IMR-90 (cell line): ENCODE results near the gene C1orf56. TPM values are rescaled to one million over a fixed set of nuclear protein-coding genes. Genes with fewer than 3 reads are reported as not detected.
A peak's percentile ranks its signal among the peaks of the same experiment; 100 is the strongest.

ENCODE experiments used
- ATAC-seq: fragments of 200-7000 bp; cut with Tn5 transposase; 2 replicates; pipeline ENCODE4 v1.9.1; 2020; ENCODE audit warnings: low read depth, mild to moderate bottlenecking, moderate library complexity
- BruUV-seq: library from RNA; stranded (reverse); fragments of 400-500 nt; replicated peaks from 2 replicates; lab custom pipeline; 2021; lab: Mats Ljungman, UMichigan
- CTCF ChIA-PET: fragments of 300-600 bp; formaldehyde crosslinking; extraction: SDS; loops from one replicate; lab custom pipeline; 2021; ENCODE audit warnings: antibody characterized with exemption; lab: Yijun Ruan, JAX
- POLR2A ChIA-PET: fragments of 300-600 bp; sonication (Branson Sonifier 250); formaldehyde crosslinking; loops from one replicate; lab custom pipeline; 2022; ENCODE audit warnings: antibody characterized with exemption; ENCODE audit not compliant: unreplicated experiment; lab: Charles Lee
- DNase-seq: peaks from one replicate; pipeline ENCODE4 v3.0.0; 2013
- H2AFZ ChIP-seq: replicated peaks from 2 replicates; pipeline ENCODE3; 2013; ENCODE audit warnings: low read length, mild to moderate bottlenecking; ENCODE audit not compliant: poor library complexity
- H2AK5ac ChIP-seq: 2 replicates; pipeline ENCODE4 v1.6.1; 2013; ENCODE audit warnings: low read depth, low read length, inconsistent platforms
- H2AK9ac ChIP-seq: replicated peaks from 2 replicates; pipeline ENCODE3; 2013; ENCODE audit warnings: mild to moderate bottlenecking, low read depth, low read length, moderate library complexity; ENCODE audit not compliant: poor library complexity
- H2BK120ac ChIP-seq: 2 replicates; pipeline ENCODE4 v1.6.1; 2013; ENCODE audit warnings: low read depth, low read length, inconsistent platforms
- H2BK15ac ChIP-seq: 3 replicates; pipeline ENCODE4 v1.6.1; 2013; ENCODE audit warnings: low read depth, low read length, inconsistent platforms
- H2BK20ac ChIP-seq: 2 replicates; pipeline ENCODE4 v1.6.1; 2013; ENCODE audit warnings: low read depth, mild to moderate bottlenecking, inconsistent platforms, low read length, moderate library complexity
- H2BK5ac ChIP-seq: 2 replicates; pipeline ENCODE4 v1.6.1; 2013; ENCODE audit warnings: mild to moderate bottlenecking, low read depth, low read length, inconsistent platforms; ENCODE audit not compliant: poor library complexity, severe bottlenecking
- H3K14ac ChIP-seq: replicated peaks from 2 replicates; pipeline ENCODE4 v1.6.1; 2013; ENCODE audit warnings: low read depth, low read length, inconsistent platforms
- H3K18ac ChIP-seq: 2 replicates; pipeline ENCODE4 v1.6.1; 2013; ENCODE audit warnings: low read depth, low read length, control low read depth
- H3K23ac ChIP-seq: 2 replicates; pipeline ENCODE4 v1.6.1; 2013; ENCODE audit warnings: low read depth, low read length, inconsistent platforms
- H3K27ac ChIP-seq: 2 replicates; pipeline ENCODE4 v1.5.1; 2013; ENCODE audit warnings: mild to moderate bottlenecking, control low read depth, low read length; ENCODE audit not compliant: insufficient read depth
- H3K27me3 ChIP-seq: 2 replicates; pipeline ENCODE4 v1.6.1; 2013; ENCODE audit warnings: low read length; ENCODE audit not compliant: control insufficient read depth, insufficient read depth
- H3K36me3 ChIP-seq: 2 replicates; pipeline ENCODE4 v1.6.1; 2013; ENCODE audit warnings: low read length, mixed read lengths; ENCODE audit not compliant: control insufficient read depth, insufficient read depth
- H3K4ac ChIP-seq: 2 replicates; pipeline ENCODE4 v1.6.1; 2013; ENCODE audit warnings: low read depth, low read length, inconsistent platforms
- H3K4me1 ChIP-seq: 2 replicates; pipeline ENCODE4 v1.6.1; 2013; ENCODE audit warnings: low read length, mixed read lengths; ENCODE audit not compliant: control insufficient read depth, insufficient read depth
- H3K4me2 ChIP-seq: 2 replicates; pipeline ENCODE4 v1.6.1; 2013; ENCODE audit warnings: low read depth, mild to moderate bottlenecking, control low read depth, low read length, moderate library complexity
- H3K4me3 ChIP-seq: 2 replicates; pipeline ENCODE4 v1.5.1; 2013; ENCODE audit warnings: low read depth, mild to moderate bottlenecking, control low read depth, low read length, moderate library complexity; ENCODE audit not compliant: insufficient read depth
- H3K56ac ChIP-seq: 2 replicates; pipeline ENCODE4 v1.6.1; 2013; ENCODE audit warnings: low read length, inconsistent platforms; ENCODE audit not compliant: insufficient read depth; ENCODE audit errors: extremely low read depth
- H3K79me1 ChIP-seq, 2 experiments: 2 replicates each; pipeline ENCODE4 v1.6.1; 2013; ENCODE audit warnings: low read length in 2 of 2, inconsistent platforms in 1 of 2, low read depth in 1 of 2
- H3K9ac ChIP-seq: 2 replicates; pipeline ENCODE4 v1.6.1; 2013; ENCODE audit warnings: low read depth, low read length, control low read depth
- H3K9me1 ChIP-seq: 2 replicates; pipeline ENCODE4 v1.6.1; 2013; ENCODE audit warnings: low read length, inconsistent platforms; ENCODE audit not compliant: insufficient read depth
- H3K9me3 ChIP-seq: 2 replicates; pipeline ENCODE4 v1.6.1; 2013; ENCODE audit warnings: low read length; ENCODE audit not compliant: control insufficient read depth, insufficient read depth
- H4K20me1 ChIP-seq: 2 replicates; pipeline ENCODE4 v1.6.1; 2013; ENCODE audit warnings: low read length, inconsistent platforms; ENCODE audit not compliant: insufficient read depth
- H4K5ac ChIP-seq: 2 replicates; pipeline ENCODE4 v1.6.1; 2013; ENCODE audit warnings: mild to moderate bottlenecking, low read depth, low read length, control low read depth
- H4K8ac ChIP-seq, 2 experiments: 2 replicates each; pipeline ENCODE4 v1.6.1; 2013; ENCODE audit warnings: low read depth in 2 of 2, low read length in 2 of 2, control low read depth in 1 of 2, inconsistent platforms in 1 of 2
- H4K91ac ChIP-seq: 2 replicates; pipeline ENCODE4 v1.6.1; 2013; ENCODE audit warnings: low read depth, low read length, inconsistent platforms; ENCODE audit not compliant: insufficient read depth
- CTCF ChIP-seq: conservative IDR thresholded peaks from 2 replicates; pipeline ENCODE4 v1.5.1; 2012; ENCODE audit warnings: mild to moderate bottlenecking, low read depth, low read length, improper control_type of control experiment
- NFE2L2 ChIP-seq: fragments of 150-350 bp; IDR thresholded peaks from 2 replicates; pipeline ENCODE4 v1.6.1; 2016; ENCODE audit warnings: low read depth, mild to moderate bottlenecking, low read length
- RCOR1 ChIP-seq: IDR thresholded peaks from 2 replicates; pipeline ENCODE4 v1.6.1; 2012; ENCODE audit warnings: mild to moderate bottlenecking, low read length, improper control_type of control experiment; ENCODE audit not compliant: insufficient replicate concordance
- USF2 ChIP-seq: fragments of 150-350 bp; IDR thresholded peaks from 2 replicates; pipeline ENCODE4 v1.6.1; 2017; ENCODE audit warnings: mild to moderate bottlenecking, antibody characterized with exemption, low read length, low read depth
- WGBS, 2 experiments: methylation state at CpG; one replicate each; pipeline versions ENCODE4 v1.1.5 to v1.1.7; 2013; ENCODE audit warnings: missing lambda C conversion rate in 2 of 2; ENCODE audit not compliant: insufficient read length in 1 of 2; ENCODE audit errors: extremely low coverage in 2 of 2; 5-methylcytosine and 5-hydroxymethylcytosine counted together
- dilution Hi-C: fragments of 300-500 bp; cut with HindIII; formaldehyde crosslinking; loops from one replicate; pipeline ENCODE4 v1.14.3; 2018; ENCODE audit warnings: low sequenced_read_pairs; ENCODE audit not compliant: unreplicated experiment
- in situ Hi-C: fragments of 300-500 bp; cut with MboI; formaldehyde crosslinking; loops from 3 replicates; pipeline ENCODE4 v1.14.3; 2019; ENCODE audit warnings: low sequenced_read_pairs, inconsistent platforms, mixed read lengths
- intact Hi-C: fragments of 100-400 bp; cut with micrococcal nuclease; formaldehyde crosslinking; loops from 2 replicates; pipeline ENCODE4 v1.10.0; 2022
- polyA plus RNA-seq, 3 experiments: library from polyadenylated mRNA; depleted of rRNA; stranded (reverse); fragments of >200 nt; gene quantifications; 2 replicates each; pipeline ENCODE4 v1.2.3, GENCODE V29; 2012; ENCODE audit warnings: low replicate concordance in 1 of 3
- total RNA-seq: library from RNA; depleted of rRNA; stranded (reverse); fragments of >200 nt; gene quantifications from 2 replicates; pipeline ENCODE4 v1.2.3, GENCODE V29; 2012

C1orf56 gene
- total and polyA plus RNA-seq, 2 of the 4 experiments (the other 2 are of a cell fraction) = 0.54 to 1.2 TPM

DNA sequence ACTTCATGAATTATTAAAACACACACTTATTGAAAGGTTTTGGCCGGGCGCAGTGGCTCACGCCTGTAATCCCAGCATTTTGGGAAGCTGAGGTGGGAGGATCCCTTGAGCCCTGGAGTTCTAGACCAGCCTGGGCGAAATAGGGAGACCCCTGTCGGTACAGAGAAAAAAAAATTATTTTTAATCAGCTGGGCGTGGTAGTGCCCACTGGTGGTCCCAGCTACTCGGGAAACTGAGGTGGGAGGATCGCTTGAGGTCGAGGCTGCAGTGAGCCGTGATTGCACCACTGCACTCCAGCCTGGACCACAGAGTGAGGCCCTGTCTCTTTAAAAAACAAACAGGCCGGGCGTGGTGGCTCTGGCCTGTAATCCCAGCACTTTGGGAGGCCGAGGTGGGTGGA lies 24.7 kb downstream of the C1orf56 start (continued):
- TF ChIP-seq CTCF = no peak
- no peak for TF ChIP-seq USF2

DNA sequence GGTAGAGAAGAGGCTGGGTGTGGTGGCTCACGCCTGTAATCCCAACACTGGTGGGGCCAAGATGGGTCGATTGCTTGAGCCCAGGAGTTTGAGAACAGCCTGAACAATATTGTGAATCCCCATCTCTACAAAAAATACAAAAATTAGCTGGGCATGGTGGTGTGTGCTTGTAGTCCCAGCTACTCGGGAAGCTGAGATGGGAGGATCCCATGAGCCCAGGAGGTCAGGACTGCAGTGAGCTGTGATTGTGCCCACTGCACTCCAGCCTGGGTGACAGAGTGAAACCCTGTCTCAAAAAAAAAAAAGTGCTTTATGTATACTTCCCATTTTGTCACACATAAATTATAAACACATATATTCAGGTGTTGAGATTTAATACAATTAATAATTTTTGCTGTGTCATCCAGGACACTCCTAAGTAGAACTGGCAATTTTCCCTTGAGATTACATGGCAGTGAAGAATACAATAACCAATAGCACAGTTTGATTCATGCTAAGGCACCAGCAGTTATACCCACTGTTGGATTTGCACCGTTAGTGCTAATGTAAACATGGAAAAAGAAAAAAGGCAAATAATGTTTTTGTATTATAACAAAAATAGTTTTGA lies 38.5 kb downstream of the C1orf56 start:
- no CpG with 5 or more reads among the region's 4 CpGs for WGBS, 2 experiments
- ChIA-PET CTCF (no interaction called here), POLR2A (no interaction called here)
- dilution Hi-C loops (no loop called here), in situ Hi-C loops (no loop called here), intact Hi-C loops (no loop called here)
- no peaks in the 10 kb centered on the region for H3K36me3 ChIP-seq
- H4K20me1 ChIP-seq = no peaks in the 10 kb centered on the region
- H3K4me3 ChIP-seq = no peak overlapping the region
- no peak overlapping the region for H4K8ac ChIP-seq
- TF ChIP-seq RCOR1 (no peak), NFE2L2 (peak; percentile 58)
- BruUV-seq = no TSS peak
- H3K79me1 ChIP-seq = no peaks in the 10 kb centered on the region
- no peaks in the 10 kb centered on the region for H3K4me1 ChIP-seq
- no peak overlapping the region for H3K9ac ChIP-seq
- H3K9me1 ChIP-seq = no peaks in the 10 kb centered on the region
- H3K18ac ChIP-seq = no peak overlapping the region
- H2AK9ac ChIP-seq = no peak overlapping the region
- no peak overlapping the region for H3K23ac ChIP-seq
- no peak overlapping the region for H3K4ac ChIP-seq
- no peak overlapping the region for H2AK5ac ChIP-seq
- H4K5ac ChIP-seq = no peak overlapping the region
- no peak overlapping the region for H3K4me2 ChIP-seq
- no peak overlapping the region for H3K27ac ChIP-seq
- no peaks in the 10 kb centered on the region for H3K9me3 ChIP-seq
- no peak overlapping the region for H4K91ac ChIP-seq
- H2AFZ ChIP-seq = no peak overlapping the region
- no peak for DNase-seq
- ATAC-seq = no peak
- no peak overlapping the region for H3K14ac ChIP-seq
- H3K56ac ChIP-seq = no peak overlapping the region
- no peak overlapping the region for H2BK120ac ChIP-seq
- no peak overlapping the region for H2BK20ac ChIP-seq
- H2BK15ac ChIP-seq = no peak overlapping the region
- H2BK5ac ChIP-seq = no peak overlapping the region
- H3K27me3 ChIP-seq = no peaks in the 10 kb centered on the region
